GM21360 (cell line): Measurements from ENCODE around the gene MOG.

Experiments used
- ATAC-seq: cut with Tn5 transposase; IDR thresholded peaks from one replicate; pipeline ENCODE4 v1.9.1; 2021; ENCODE audit warnings: mild to moderate bottlenecking, moderate library complexity; ENCODE audit not compliant: unreplicated experiment

MOG gene

GRCh38 chr6:29674008-29674407 lies 17.1 kb downstream of the MOG start:
- ATAC-seq, result no peak

DNA sequence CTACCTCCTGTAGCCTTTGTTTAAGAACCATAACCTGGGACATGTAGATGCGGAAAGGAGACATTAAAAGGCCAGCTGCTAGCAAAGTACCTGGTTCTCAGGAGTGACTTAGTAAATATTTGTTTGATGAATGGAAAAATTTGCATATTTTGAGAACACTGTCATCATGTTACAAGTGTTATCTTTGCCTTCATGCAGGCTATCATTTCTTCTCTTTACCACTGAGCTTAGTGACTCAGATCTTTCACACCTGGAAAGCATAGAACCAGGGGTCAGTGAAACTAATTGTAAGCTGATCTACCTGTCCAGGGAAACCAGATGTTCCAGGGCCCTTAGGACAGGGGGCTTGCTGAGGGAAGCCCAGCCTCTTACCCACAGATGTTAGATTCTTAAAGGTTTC lies 18.7 kb downstream of the MOG start:
- no peak for ATAC-seq

GRCh38 chr6:29676981-29677601 lies 20.2 kb downstream of the MOG start:
- ATAC-seq, result no peak

- no peak for ATAC-seq
These were observed 21.2 kb downstream of the MOG start for GRCh38 chr6:29678114-29678513.

DNA sequence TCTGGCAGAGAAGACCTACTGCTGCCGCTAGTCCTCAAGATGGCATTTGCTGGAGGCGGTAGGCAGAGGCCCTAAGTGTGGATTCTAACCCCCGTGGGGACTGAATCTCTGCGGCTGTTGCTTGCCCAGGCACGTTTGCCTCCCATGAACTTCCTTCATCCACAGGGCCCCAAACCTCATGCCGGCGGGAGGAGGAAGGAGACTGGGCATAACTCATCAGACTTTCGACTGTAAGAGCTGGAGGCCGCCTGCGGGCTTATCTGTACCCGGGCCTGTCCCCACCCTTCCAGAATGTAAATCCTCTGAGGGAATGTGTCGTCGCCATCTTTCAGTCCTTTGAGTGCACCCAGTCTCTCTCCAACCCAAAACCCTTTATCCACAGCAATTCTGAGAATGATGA lies 23.1 kb downstream of the MOG start:
- ATAC-seq, result no peak

GRCh38 chr6:29680416-29680815 lies 23.5 kb downstream of the MOG start:
- no peak for ATAC-seq

DNA sequence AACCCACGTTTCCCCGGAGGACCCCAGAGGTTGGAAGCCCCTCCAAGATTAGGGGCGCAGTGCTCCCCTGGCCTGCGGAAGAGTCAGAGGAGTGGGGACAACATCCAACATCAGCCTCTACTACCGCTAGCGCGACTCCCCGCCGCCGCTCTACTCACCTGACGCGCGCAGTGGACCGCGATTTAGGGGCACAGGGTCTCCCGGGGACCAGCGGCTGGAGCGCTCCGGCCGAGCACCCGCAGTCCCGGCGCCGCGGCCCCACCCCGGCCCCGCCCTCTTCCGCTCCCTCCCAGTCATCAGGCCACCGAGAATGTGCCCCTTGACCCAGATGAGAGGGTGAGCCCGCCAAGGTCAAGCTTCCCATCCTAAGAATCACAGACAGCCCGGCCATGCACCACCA lies 24.0 kb downstream of the MOG start, which contains the start of gene ZFP57:
Gene ZFP57, minus strand, starts transcription at position 249 of the 400 bp plus-strand sequence. CDS start 4,149 bp downstream, outside the sequence.
- no peak for ATAC-seq

DNA sequence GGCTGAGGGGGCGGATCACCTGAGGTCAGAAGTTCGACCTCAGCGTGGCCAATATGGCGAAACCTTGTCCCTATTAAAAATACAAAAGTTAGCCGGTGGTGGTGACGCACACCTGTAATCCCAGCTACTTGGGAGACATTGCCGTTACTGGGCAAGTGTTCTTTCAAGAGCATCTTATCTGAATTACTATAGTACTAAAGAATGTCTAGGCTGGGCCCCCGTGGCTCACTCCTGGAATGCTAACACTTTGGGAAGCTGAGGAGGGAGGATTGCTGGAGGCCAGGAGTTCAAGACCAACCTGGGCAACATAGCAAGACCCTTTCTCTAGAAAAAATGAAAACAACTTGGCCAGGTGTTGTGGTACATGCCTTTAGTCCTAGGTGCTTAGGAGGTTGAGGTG lies 24.9 kb downstream of the MOG start:
- ATAC-seq, result no peak

DNA sequence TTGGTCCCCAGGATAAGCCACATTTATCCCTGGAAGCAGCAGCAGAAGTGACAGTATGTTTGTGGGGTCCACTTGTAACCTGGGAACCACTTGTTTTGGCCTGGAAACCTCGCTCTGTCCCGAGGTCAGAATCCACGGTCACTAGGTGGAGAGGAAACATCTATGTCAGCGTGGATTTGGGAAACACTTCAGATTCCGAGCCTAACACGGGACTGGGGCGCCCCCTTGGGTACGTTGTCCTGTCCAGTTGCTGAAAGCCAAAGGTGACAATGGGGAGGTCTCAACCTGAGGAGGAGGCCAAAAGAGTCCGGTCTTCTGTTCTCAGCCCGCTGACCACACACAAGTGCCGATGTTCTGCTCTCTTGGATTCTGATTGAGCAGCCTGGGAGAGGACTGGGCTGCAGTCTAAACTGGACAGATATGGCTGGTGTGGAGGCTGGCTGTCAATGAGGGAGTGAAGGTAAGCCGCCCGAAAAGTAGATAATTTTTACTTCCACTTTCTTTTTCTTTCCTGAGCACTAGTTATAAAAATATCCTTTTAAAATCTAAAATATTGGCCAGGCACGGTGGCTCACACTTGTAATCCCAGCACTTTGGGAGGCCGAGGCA lies 28.9 kb downstream of the MOG start:
- no peak for ATAC-seq

- ATAC-seq, result no peak
These were observed 37.7 kb downstream of the MOG start for GRCh38 chr6:29694637-29695036.

DNA sequence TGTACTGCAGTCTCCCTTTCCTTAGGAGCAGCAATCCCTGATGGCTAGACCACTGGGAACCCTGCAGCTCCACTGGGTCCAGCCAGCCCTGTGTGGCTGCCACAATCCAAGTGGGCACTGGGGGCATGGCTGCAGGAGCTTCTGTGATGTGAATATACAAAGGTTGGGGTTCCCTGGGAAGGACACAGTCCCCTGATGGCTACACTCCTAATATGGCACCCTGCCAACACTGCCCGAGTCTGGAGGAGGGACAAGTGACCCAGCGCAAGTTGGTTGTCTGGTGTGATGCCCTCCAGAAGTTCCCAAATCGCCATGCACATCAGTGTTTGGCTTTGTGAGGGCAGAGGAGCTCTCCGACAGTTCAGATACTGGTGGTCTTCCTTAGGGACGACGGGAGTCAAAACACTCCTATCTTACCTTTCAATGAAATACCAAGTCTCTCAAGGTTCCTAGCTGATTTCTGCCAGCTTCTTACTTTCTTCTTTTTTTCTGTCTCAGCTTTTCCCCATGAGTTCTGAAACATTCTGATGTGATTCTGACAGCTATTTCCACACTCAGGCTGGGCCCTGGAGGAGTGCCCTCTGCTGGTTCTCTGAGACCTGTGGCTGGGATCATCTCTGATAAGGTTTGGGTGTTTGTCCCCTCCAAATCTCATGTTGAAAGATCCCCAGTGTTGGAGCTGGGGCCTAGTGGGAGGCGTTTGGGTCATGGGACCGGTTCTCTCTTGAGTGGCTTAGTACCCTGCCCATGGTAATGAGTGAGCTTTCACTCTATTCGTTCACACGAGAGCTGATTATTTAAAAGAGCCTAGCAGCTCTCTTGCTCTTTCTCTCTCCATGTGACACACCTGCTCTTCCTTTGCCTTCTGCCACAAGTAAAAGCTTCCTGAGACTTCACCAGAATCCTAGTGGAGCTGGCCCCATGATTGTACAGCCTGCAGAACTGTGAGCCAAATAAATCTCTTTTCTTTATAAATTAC lies 39.5 kb downstream of the MOG start:
- no peak for ATAC-seq

DNA sequence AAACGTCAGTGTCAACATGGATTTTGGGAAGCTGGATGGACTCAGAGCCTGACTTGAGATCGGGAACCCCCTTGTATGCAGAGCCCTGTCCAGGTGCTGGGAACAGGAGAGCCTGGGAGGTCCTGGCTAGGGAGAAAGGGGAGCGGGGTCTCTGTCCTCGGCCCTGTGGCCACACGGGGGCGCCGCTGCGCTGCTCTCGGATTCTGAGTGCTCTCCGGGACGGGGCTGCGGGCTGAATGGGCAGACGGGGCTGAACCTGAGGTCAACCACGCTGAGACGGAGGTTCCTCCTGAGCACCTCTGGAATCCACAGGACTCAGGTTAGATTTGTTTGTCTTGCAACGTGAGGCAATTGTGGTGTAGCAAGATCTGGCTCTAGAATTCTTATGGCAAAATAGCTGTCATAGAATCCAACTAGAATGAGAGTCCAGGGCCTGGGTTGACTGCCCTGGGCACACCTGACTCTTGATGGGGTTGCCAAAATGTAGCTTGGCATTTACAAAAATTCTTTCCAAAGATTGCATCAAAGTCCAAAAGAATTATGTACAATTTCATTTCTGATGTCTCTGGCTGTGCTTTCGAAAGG lies 45.7 kb downstream of the MOG start:
- no peak for ATAC-seq

GRCh38 chr6:29705389-29706231 lies 48.7 kb downstream of the MOG start:
- no peak for ATAC-seq

- ATAC-seq, result no peak
These were observed 51.7 kb downstream of the MOG start for GRCh38 chr6:29708432-29709179.

DNA sequence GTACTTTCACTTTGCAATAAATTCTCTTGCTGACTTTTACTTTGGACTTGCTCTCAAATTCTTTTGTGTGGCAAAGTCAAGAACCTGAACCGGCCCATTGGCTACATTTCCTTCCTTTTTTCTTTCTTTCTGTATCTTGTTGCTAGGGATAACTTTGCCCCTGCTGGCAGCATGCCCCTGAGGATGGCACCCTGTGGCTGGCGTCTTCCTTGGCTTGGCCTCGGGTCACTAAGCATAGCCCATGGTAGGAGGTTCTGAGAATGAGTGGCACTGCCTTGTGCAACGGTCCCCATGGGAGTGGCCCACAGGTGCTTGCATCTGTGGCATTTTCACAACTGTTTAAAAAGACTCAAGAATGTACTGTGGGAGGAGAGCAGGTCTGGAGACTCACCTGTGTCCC lies 52.3 kb downstream of the MOG start:
- no peak for ATAC-seq

DNA sequence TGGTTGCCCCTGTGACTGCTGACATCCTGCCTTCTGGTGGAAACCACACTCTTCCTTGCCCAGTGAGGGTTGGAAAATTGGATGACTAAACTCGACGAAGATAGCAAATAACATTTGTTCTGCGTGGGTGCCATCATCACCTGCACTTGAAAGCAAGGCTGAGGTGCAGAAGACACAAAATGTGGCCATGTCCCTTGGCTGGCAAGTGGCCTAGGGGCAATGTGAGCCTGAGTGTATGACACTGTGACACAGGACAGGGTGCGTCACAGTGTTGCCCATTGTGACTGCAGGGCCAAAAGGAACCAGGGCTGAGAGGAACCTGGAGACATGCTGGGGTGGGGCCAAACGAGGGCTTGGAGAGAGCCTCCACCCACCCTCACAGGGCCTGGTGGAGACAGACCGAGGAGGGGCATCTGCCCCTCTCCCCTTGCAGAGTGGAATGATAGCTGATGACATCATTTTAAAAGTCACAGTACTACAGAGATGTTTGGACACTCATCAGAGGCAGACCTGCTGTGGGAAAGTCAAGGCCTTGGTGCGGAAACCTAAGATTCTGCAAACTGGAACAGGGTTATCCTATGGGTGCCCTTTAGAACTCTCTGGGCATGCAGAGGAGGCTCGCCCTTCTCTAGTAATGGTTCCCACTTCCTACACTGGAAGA lies 53.5 kb downstream of the MOG start:
- no peak for ATAC-seq

DNA sequence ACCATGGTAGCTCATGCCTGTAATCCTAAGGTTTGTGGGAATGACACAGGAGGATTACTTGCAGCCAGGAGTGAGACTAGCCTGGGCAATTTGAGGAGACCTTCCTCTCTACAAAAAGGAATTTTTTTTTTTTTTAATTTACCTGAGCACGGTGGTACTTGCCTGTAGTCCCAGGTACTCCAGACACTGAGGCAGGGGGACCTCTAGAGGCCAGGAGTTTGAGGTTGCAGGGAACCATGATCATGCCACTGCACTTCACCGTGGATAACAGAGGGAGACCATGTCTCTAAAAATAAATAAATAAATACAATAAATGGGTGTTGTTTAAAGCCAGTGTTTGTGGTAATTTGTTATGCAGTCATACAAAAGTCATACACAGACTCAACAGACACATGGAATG lies 64.0 kb downstream of the MOG start:
- ATAC-seq, result no peak
